Activated naive CD4-positive, alpha-beta T cell treated with anti-CD3 and anti-CD28 coated beads, Interleukin-2, amount 50 U/mL, for 24 hours (primary cell): ENCODE data around the gene BRD3OS.
A peak's percentile ranks its signal among the peaks of the same experiment; 100 is the strongest.

Experiments
- H3K27ac Mint-ChIP-seq: one replicate; pipeline ENCODE4 v1.8.0; 2021; ENCODE audit warnings: mild to moderate bottlenecking, mixed read lengths
- H3K27me3 Mint-ChIP-seq: one replicate; pipeline ENCODE4 v1.8.0; 2021; ENCODE audit warnings: mixed read lengths
- H3K36me3 Mint-ChIP-seq: one replicate; pipeline ENCODE4 v1.8.0; 2021; ENCODE audit warnings: mixed read lengths
- H3K4me1 Mint-ChIP-seq: one replicate; pipeline ENCODE4 v1.8.0; 2021; ENCODE audit warnings: mixed read lengths
- H3K4me3 Mint-ChIP-seq: one replicate; pipeline ENCODE4 v1.8.0; 2021; ENCODE audit warnings: mild to moderate bottlenecking, mixed read lengths
- H3K9me3 Mint-ChIP-seq: one replicate; pipeline ENCODE4 v1.8.0; 2021; ENCODE audit warnings: mixed read lengths

The BRD3OS gene

DNA sequence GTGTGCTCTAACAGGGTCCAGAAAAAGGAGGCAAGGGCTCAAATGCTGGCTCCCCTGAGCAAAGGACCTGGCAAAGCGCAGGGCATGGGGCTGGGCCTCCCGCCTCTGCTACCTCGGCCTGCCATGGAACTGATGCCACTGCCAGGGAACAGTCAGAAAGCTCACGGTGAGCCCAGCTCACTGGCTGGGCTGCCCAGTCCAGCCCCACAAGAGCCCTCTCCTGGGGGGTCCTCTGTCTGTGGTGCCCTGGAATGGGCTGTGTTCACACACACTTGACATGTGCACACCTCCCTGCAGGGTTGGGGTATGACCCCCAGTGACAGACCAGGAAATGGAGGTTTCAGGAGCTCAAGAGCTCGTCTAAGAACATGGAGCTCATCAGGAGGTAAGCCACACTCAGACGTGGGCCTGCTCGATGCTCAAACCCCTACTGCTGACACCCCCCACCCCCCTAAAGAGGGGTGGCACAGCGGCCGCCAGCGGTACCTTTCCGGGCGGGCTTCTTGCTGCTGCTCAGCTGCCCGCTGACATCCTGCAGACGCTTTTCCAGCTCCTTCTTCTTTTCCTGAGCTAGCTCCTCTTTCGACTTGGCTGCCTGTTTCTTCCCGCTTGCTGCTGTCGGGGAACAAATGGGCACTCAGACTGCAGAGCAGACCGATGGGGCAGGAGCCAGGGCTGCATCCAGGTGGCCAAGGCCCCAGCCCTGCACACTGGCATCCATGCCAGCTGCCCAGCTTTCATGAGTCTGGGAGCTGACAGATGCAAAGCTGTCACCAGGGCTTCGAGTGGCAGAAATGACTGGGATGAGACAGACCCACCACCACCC lies 9.1 kb downstream of the BRD3OS start:
- H3K4me3 Mint-ChIP-seq: no peak overlapping the region
- no peak overlapping the region for H3K27ac Mint-ChIP-seq

DNA sequence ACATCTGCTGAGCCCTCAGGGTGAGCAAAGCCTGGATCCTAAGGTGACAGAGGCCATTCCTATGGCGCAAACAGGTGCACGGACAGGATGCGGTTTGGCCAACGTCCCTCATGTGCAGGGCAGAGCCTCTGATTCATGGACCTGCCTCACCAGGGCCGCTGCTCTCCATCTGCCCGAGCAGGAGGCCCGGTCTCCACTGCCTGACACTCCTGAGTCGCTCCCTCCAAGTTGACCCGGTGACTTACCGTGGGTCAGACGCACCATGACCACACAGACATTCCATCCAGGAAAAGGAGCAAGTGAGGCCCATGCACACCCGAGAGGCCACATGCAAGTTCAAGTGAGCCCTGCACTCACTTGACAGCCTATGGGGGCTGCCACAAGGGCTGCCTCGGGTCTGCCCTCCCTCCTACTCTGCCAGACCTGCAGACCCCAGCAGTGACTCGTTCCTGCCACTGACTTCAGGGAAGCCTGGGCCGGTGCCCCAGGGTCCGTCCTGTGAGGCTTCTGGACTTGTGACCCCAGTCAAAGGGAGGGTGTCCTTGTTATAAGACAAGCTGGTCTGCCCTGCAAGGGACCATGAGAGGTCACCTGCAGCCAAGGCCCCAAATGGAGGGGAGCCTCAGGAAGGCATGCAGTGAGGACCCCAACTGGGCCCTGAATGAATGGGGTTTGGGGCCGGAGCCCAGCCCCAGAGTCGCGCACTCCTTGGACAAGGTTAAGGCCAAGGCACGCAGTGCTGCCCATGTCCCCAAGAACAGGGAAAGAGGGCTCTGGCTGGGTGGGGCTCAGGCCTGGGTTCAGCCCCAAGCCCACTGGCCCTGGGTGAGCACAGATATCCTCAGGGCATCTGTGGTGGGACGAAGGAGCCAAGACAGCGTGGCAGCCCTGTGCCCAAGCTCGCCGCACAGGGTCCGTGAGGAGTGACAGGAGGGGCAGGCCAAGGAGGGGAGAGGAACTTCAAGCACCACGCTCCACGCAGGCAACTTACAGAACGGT lies 10.1 kb downstream of the BRD3OS start:
- H3K4me1 Mint-ChIP-seq: no peaks in the 10 kb centered on the region
- H3K4me3 Mint-ChIP-seq: no peak overlapping the region
- H3K27me3 Mint-ChIP-seq: no peaks in the 10 kb centered on the region
- H3K9me3 Mint-ChIP-seq: no peaks in the 10 kb centered on the region
- H3K27ac Mint-ChIP-seq: no peak overlapping the region
- H3K36me3 Mint-ChIP-seq: peaks cover 30% of the 10 kb centered on the region

More for the DNA sequence above, 9.1 kb downstream of the BRD3OS start:
- Mint-ChIP-seq H3K27me3 (no peaks in the 10 kb centered on the region), H3K36me3 (peaks cover 23% of the 10 kb centered on the region), H3K9me3 (no peaks in the 10 kb centered on the region), H3K4me1 (no peaks in the 10 kb centered on the region)

DNA sequence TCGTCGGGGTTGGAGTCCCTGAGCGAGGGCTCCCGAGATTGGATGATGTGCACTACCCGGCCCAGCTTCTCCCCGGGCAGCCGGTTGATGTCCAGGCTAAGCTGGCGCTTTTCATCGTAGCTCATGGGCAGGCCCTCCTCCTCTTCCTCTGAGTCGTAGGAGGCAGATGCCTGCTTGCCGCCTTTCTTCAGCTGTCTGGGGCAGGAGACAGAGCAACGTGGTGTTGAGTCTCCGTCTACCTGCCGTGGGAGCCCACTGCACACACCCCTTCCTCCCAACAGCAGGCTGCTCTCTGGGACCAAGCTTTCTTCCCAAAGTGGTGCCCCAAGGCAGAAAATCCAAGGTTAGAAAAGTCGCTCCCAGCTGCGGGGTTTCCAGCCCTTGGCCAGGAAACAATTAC lies 10.8 kb downstream of the BRD3OS start:
- H3K27me3 Mint-ChIP-seq: no peaks in the 10 kb centered on the region
- peaks cover 30% of the 10 kb centered on the region for H3K36me3 Mint-ChIP-seq
- no peak overlapping the region for H3K4me3 Mint-ChIP-seq
- H3K9me3 Mint-ChIP-seq: no peaks in the 10 kb centered on the region
- H3K4me1 Mint-ChIP-seq: no peaks in the 10 kb centered on the region
- peak overlapping the region; percentile 41 for H3K27ac Mint-ChIP-seq

DNA sequence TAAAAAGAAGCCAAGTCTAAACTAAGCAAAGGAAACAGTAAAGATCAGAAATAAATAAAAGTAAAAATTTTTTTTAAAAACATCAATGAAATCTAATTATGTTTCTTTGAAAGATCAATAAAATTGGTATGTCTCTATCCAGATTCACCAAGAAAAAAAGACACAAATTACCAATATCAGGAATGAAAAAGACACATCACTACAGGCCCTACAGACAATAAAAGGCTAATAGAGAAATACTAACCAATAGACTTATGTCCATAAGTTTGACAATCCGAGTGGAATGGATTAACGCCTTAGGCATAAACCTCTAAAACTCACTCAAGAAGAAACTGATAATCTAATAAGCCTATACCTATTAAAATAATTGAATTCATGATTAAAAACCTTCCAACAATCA lies 12.4 kb downstream of the BRD3OS start:
- no peaks in the 10 kb centered on the region for H3K27me3 Mint-ChIP-seq
- no peak overlapping the region for H3K27ac Mint-ChIP-seq
- no peaks in the 10 kb centered on the region for H3K9me3 Mint-ChIP-seq
- no peak overlapping the region for H3K4me3 Mint-ChIP-seq
- H3K4me1 Mint-ChIP-seq: no peaks in the 10 kb centered on the region
- H3K36me3 Mint-ChIP-seq: peaks cover 30% of the 10 kb centered on the region

DNA sequence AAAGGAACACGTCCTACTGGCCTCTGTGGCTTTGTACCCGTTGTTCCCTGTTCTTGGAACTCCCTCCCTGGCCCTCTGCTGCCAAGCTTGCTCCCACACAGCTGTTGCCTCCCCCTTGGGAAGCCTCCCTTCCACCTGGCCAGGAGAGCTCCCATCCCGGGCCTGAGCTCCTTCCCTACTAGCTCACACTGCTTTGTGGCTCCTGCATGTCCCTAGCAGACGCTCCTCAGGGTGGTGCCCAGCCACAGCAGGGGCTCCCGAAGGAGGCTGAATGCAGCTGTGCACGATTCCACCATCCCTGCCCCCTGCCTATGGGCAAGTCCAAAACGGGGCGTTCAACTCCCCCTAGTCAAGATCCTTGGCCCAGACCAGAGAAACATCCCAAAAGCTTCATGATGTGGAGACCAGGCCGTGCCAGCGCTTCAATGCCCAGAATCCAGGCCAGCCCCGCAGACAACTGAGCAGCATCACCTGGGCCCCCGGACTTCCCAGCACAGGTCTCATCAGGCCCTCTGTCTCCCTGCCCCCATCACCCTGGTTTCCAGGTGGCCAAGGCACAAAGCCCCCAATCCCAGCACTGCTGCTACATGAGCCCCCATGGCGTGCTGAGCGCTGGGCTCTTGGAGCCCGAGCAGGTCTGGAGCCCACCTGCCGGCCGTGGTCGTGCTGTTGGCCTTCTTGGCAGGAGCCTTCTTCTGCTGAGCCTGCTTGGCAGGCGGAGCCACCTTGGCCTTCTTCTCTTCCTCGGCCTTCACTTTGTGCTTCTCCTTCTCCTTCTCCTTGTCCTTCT lies 14.3 kb downstream of the BRD3OS start:
- Mint-ChIP-seq H3K36me3 (peaks cover 27% of the 10 kb centered on the region), H3K27me3 (no peaks in the 10 kb centered on the region), H3K9me3 (no peaks in the 10 kb centered on the region), H3K4me1 (no peaks in the 10 kb centered on the region), H3K4me3 (no peak overlapping the region), H3K27ac (no peak overlapping the region)

DNA sequence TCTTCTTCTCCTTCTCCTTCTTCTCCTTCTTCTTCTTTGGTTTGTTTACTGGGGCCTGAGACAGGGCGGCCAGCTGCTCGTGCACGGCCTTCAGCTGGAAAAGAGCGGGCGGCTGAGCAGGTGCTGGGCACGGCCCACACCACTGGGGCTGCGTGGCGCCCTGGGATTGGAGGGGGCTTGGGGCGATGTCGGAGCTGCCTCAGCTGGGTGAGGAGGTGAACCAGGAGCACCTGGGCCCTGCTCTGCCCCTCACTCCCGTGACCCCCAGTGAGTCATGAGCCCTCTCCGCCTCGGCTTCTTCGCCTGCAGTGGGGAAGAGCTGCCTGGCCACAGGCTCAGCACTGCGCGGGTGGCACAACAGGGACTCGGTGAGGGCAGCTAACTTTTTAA lies 14.9 kb downstream of the BRD3OS start:
- Mint-ChIP-seq H3K27me3 (no peaks in the 10 kb centered on the region), H3K4me3 (no peak overlapping the region), H3K9me3 (no peaks in the 10 kb centered on the region), H3K4me1 (no peaks in the 10 kb centered on the region), H3K27ac (no peak overlapping the region), H3K36me3 (peaks cover 27% of the 10 kb centered on the region)

DNA sequence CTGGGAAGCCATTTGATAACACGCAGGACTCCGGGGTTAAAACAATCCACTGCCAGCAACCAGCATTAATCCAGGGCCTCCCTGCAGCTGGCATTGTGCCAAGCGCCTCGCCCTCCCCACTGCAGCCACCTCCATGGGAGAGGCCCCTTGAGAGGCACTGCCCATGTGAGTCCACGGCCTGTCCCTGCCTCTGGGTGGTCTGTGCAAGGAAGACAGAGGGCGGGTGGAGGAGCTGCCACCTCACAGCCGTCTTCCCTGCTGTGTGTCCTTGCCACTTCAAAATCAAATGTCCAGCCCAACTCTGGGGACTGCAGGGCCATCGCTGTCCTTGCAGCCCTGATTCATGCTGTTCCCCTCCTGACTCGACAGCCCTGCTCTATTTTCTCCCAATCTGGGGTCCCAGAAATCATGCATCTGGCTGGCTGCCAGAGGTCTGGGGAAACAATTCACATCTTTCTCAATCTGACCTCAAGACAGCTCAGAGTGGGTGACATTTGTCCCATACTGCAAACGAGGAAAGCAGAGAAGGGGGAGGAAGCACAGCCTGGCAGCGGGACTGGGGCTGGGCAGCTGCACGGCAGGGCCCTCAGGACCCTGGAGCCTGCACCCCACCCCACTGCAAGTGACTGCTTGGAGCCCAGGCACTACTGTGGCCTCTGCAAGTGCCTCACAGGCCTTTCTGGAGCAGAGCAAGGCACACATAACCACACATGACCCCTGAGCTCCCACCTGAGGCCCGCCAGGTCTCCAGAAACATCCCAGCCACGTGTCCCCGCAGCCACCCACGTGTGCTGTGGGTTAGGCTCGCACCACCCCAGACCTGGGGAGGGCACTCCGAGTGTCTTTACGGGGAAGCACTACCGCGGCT lies 15.7 kb downstream of the BRD3OS start:
- Mint-ChIP-seq H3K27ac (no peak overlapping the region), H3K36me3 (peaks cover 25% of the 10 kb centered on the region), H3K27me3 (no peaks in the 10 kb centered on the region), H3K4me1 (no peaks in the 10 kb centered on the region), H3K4me3 (no peak overlapping the region), H3K9me3 (no peaks in the 10 kb centered on the region)

DNA sequence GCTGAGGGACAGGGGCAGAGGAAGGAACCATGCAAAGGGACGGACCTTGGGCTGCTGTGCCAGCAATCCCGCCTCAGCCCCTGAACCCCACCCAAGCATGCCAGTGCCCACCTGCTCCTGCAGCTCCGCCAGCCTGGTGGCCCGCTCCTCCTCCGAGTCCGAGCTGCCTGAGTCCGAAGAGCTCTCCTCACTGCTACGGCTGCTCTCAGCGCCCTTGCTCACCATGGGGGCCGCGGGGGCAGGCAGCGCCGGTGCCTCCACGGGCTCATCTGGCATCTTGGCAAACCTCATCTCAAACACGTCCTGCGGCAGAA lies 16.3 kb downstream of the BRD3OS start:
- H3K27me3 Mint-ChIP-seq: no peaks in the 10 kb centered on the region
- no peak overlapping the region for H3K27ac Mint-ChIP-seq
- no peak overlapping the region for H3K4me3 Mint-ChIP-seq
- no peaks in the 10 kb centered on the region for H3K9me3 Mint-ChIP-seq
- H3K36me3 Mint-ChIP-seq: peaks cover 22% of the 10 kb centered on the region
- no peaks in the 10 kb centered on the region for H3K4me1 Mint-ChIP-seq

DNA sequence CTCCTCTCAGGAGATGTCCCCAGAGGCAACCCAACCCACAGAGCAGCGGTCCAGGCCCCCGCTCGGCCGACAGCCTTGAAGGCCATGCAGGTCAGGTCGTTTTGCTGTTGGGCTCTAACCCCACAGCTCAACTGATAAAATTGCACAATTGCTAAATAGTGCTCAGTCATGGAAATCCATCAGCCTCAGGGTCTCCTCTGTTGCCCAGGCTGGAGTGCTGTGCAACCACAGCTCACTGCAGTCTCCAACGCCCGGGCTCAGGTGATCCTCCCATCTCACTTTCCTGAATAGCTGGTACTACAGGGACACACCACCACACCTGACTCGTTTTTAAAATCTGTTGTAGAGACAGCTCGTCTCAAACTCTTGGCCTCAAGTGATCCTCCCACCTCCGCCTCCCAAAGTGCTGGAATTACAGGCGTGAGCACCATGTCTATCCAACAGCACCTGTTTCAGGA lies 18.3 kb downstream of the BRD3OS start:
- Mint-ChIP-seq H3K27me3 (no peaks in the 10 kb centered on the region), H3K9me3 (no peaks in the 10 kb centered on the region), H3K4me3 (no peak overlapping the region), H3K36me3 (peaks cover 16% of the 10 kb centered on the region), H3K27ac (no peak overlapping the region), H3K4me1 (no peaks in the 10 kb centered on the region)

DNA sequence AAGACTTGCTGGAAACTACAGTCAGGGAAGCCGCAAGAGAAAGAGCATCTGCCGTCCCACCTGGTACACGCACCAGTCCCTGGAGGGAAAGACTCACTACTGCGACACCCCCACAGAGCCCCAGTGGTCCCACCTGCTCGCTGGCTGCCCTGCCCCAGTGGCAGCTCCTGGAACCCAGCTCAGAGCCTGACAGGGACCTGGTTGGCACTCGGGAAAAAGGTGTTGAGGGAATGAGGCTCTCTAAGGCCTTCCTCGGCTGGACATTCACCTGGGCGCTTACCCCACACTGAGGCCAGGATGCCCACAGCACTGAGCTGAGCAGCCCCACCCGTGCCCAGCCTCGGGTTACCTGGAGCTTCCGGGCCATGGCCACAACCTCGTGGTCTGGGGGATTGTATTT lies 19.7 kb downstream of the BRD3OS start:
- no peaks in the 10 kb centered on the region for H3K9me3 Mint-ChIP-seq
- no peaks in the 10 kb centered on the region for H3K4me1 Mint-ChIP-seq
- no peak overlapping the region for H3K4me3 Mint-ChIP-seq
- no peaks in the 10 kb centered on the region for H3K27me3 Mint-ChIP-seq
- peaks cover 4% of the 10 kb centered on the region for H3K36me3 Mint-ChIP-seq
- no peak overlapping the region for H3K27ac Mint-ChIP-seq

DNA sequence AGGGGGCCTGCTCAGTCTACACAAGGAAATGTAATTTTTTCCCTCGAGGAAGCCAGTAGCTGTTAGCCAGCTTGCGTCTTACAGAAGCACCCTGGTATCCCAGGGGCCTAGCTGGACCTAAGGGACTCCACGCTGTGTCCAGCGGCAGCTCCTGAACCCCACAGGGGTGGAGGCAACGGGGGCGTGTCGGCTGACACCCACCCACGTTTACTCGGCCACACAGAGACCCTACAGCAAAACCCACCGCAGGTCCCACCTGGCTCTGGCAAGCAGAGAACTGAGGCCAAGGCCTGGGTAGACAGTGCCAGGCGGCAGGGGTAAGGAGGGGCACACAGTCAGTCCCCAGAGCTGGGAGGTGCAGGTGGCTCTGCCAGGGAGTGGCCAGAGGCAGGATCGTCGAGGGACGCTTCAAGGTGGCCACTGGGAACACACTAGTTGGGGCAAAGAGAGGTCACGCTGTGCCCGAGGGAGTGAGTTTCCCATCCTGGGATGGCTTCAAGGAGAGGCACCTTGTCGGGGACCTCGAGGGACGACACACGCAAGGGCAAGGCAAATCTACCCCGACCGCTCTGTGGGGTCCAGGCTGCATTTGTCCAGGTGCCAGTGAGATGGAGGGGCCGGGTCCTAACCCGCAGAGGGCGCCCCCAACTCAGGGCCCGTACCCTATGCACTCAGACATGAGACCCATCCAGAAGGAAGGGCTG lies 20.7 kb downstream of the BRD3OS start:
- Mint-ChIP-seq H3K4me1 (no peaks in the 10 kb centered on the region), H3K27me3 (no peaks in the 10 kb centered on the region), H3K36me3 (peaks cover 2% of the 10 kb centered on the region), H3K9me3 (no peaks in the 10 kb centered on the region), H3K27ac (no peak overlapping the region), H3K4me3 (no peak overlapping the region)

DNA sequence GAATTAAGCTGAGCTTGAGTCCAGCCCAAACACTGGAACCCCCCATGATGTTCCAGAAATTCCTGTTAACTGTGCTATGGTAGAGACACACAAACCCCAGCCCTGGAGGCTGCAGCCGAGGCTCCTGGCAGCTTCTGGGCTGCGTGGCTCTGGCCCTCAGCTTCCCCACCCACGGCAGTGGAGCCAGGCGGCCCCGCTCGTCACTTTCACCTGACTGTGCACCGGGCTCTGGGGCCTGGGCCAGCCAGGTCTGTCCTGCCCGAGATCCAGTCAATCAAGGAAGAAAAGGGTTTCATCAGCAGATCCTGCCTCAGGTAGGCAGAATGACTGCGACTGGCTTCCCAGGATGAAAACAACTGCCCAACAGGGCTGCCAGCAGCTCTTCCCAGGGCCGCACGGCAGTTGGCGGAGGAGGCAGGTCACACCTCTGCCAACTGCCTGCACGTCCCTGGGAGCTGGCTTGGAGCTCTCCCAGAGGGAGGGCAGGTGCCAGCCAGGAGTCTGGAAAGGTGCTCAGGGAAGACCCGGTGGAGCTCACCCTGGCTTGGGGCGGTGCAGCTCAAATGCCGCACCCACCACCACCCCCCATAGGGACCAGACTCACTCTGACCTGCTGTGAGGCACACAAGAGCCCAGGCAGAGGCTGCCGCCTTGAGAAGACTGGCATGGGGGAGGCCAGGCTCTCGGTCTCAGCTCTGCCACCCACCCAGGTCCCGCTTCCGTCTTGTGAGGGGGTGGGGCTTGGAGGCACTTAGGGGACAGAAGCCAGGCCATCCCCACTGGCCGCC lies 21.8 kb downstream of the BRD3OS start:
- Mint-ChIP-seq H3K4me1 (no peaks in the 10 kb centered on the region), H3K4me3 (no peak overlapping the region), H3K36me3 (peaks cover 7% of the 10 kb centered on the region)

DNA sequence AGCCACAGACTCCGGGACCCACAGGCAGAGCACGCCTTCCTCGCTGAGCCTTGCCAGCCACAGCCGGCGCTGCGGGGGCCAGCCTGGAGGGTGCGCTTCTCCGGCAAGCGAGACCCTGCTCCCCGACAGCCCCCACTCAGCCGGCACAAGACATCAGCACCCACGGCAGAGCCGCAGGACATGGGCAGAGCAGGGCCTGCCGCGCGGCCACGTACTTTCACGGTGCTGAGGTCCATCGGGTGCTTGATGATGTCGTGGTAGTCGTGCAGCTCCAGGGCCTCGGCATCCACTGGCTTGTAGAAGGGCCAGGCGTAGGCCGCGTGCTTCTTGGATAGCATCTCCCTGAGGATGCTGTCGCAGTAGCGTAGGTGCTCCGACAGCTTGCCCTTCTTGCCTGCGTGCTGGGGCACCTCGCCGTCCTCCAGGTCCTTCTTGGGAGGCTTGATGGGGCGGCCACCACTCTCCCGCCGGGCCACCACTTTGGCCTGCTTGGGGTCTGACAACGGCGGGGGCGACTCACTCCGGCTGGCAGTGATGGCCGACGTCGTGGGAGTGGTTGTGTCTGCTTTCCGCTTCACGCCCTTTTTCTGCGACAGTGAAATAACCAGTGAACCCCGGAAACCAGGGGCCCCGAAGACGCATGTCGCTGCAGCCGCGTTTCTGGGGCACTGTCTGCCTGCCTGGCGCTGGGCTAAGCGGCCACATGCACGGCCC lies 22.7 kb downstream of the BRD3OS start:
- peaks cover 7% of the 10 kb centered on the region for H3K36me3 Mint-ChIP-seq

More for the DNA sequence above, 21.8 kb downstream of the BRD3OS start:
- no peaks in the 10 kb centered on the region for H3K27me3 Mint-ChIP-seq
- H3K9me3 Mint-ChIP-seq: no peaks in the 10 kb centered on the region
- H3K27ac Mint-ChIP-seq: no peak overlapping the region

More for the DNA sequence above, 22.7 kb downstream of the BRD3OS start:
- Mint-ChIP-seq H3K27ac (no peak overlapping the region), H3K9me3 (no peaks in the 10 kb centered on the region), H3K4me3 (no peak overlapping the region), H3K27me3 (no peaks in the 10 kb centered on the region), H3K4me1 (no peaks in the 10 kb centered on the region)
